Ovary (tissue), 3 donors: ENCODE data around the gene ANKRD26.

Experiments used
- EP300 ChIP-seq: sonication (generic); formaldehyde crosslinking; IDR thresholded peaks from one replicate; pipeline ENCODE4 v1.6.1; 2017; ENCODE audit warnings: antibody characterized with exemption
- POLR2A ChIP-seq: fragments of 450-650 bp; IDR thresholded peaks from one replicate; pipeline ENCODE4 v1.6.1; 2017; ENCODE audit warnings: antibody characterized with exemption, mild to moderate bottlenecking, moderate library complexity
- TF ChIP-seq, protein P1 (sequence below), 3 donors: fragments of 450-650 bp in 2 of 3; fragments of 200-600 bp in 1 of 3; IDR thresholded peaks; one replicate each; pipeline versions ENCODE4 v1.5.1 to v1.8.0; 2016 to 2022; ENCODE audit warnings: antibody characterized with exemption in 3 of 3, mild to moderate bottlenecking in 1 of 3
- donor health status: DM: no; HTN: no; CAD: no.

DNA sequence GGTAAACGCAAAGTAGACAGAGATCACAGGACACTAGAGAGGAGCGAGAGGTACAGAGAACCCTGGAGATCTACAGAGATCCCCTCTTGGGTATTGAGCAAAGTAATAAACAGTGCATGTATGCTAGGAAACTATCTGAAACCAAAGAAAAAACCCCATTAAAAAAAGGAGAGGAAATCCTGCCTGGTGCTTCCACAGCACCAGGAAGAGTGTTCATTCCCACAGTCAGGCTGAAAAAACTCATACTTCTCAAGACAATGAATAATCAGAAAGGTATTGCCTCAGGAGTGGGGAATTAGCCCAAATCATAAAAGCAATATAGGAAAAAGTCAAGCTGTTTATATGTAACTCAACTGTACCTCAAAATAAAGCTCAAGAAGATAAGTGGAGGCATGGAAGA, 59.1 kb downstream of the ANKRD26 start:
- TF ChIP-seq, protein P1, sequence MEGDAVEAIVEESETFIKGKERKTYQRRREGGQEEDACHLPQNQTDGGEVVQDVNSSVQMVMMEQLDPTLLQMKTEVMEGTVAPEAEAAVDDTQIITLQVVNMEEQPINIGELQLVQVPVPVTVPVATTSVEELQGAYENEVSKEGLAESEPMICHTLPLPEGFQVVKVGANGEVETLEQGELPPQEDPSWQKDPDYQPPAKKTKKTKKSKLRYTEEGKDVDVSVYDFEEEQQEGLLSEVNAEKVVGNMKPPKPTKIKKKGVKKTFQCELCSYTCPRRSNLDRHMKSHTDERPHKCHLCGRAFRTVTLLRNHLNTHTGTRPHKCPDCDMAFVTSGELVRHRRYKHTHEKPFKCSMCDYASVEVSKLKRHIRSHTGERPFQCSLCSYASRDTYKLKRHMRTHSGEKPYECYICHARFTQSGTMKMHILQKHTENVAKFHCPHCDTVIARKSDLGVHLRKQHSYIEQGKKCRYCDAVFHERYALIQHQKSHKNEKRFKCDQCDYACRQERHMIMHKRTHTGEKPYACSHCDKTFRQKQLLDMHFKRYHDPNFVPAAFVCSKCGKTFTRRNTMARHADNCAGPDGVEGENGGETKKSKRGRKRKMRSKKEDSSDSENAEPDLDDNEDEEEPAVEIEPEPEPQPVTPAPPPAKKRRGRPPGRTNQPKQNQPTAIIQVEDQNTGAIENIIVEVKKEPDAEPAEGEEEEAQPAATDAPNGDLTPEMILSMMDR (IDR thresholded peaks at IDR 0.05): no peak
- no peak for TF ChIP-seq POLR2A
- no peak for TF ChIP-seq EP300
